ENCODE data around the gene SAP25. TPM values are rescaled to one million over a fixed set of nuclear protein-coding genes. Genes with fewer than 3 reads are reported as not detected.
A peak's percentile ranks its signal among the peaks of the same experiment; 100 is the strongest.
"Not testable (repeated sequence)": the region's sequence is repeated elsewhere in the genome, so short reads cannot be mapped to it uniquely, and the experiment has no call there.

SAP25 gene
- total RNA-seq, 1 donor from 2014 or later = 0.77 TPM

GRCh38 chr7:100566018-100566531, 7.6 kb downstream of the SAP25 start:
- no peak for DNase-seq
- intact Hi-C loops (cut with micrococcal nuclease) = no loop called here
- ATAC-seq = no peak

GRCh38 chr7:100565133-100565571, 8.5 kb downstream of the SAP25 start:
- ATAC-seq = no peak
- DNase-seq = no peak
- intact Hi-C loops (cut with micrococcal nuclease) = no loop called here

GRCh38 chr7:100564405-100564804, 9.3 kb downstream of the SAP25 start:
- DNase-seq; intact Hi-C loops (cut with micrococcal nuclease); ATAC-seq: not testable (repeated sequence)

- peak; percentile 90 for DNase-seq
- ATAC-seq = peak; percentile 69
- intact Hi-C loops (cut with micrococcal nuclease) = no loop called here
Observed at GRCh38 chr7:100563809-100564400, 9.8 kb downstream of the SAP25 start.

GRCh38 chr7:100563100-100563564, 10.6 kb downstream of the SAP25 start:
- ATAC-seq = no peak
- no peak for DNase-seq
- intact Hi-C loops (cut with micrococcal nuclease) = no loop called here

- intact Hi-C loops (cut with micrococcal nuclease) = no loop called here
- ATAC-seq = no peak
- no peak for DNase-seq
Observed at GRCh38 chr7:100562195-100563099, 11.3 kb downstream of the SAP25 start.

GRCh38 chr7:100561491-100562194, 12.1 kb downstream of the SAP25 start:
- intact Hi-C loops (cut with micrococcal nuclease) = no loop called here
- DNase-seq (no peak), ATAC-seq (no peak)

- intact Hi-C loops (cut with micrococcal nuclease) = no loop called here
- ATAC-seq = no peak
- no peak for DNase-seq
Observed at GRCh38 chr7:100559127-100559526, 14.6 kb downstream of the SAP25 start.

GRCh38 chr7:100556541-100556940, 17.2 kb downstream of the SAP25 start:
- no peak for ATAC-seq
- no peak for DNase-seq
- intact Hi-C loops (cut with micrococcal nuclease) = no loop called here

GRCh38 chr7:100555701-100556100, 18.0 kb downstream of the SAP25 start:
- DNase-seq = no peak
- intact Hi-C loops (cut with micrococcal nuclease) = no loop called here
- no peak for ATAC-seq

- DNase-seq = no peak
- intact Hi-C loops (cut with micrococcal nuclease) = no loop called here
- ATAC-seq = no peak
Observed at GRCh38 chr7:100553032-100553431, 20.7 kb downstream of the SAP25 start.

- ATAC-seq (no peak), DNase-seq (no peak)
- intact Hi-C loops (cut with micrococcal nuclease) = no loop called here
Observed at GRCh38 chr7:100552532-100552931, 21.2 kb downstream of the SAP25 start.

GRCh38 chr7:100548446-100548845, 25.3 kb downstream of the SAP25 start:
- not testable (repeated sequence) for DNase-seq, ATAC-seq
- intact Hi-C loops (cut with micrococcal nuclease) = loop anchor here (5.0 kb wide), 1 partner anchor 66 kb away; the partner anchor contains the start of gene NYAP1

GRCh38 chr7:100547872-100548271, 25.8 kb downstream of the SAP25 start:
- ATAC-seq = peak; percentile 32
- intact Hi-C loops (cut with micrococcal nuclease) = loop anchor here (5.0 kb wide), 1 partner anchor 66 kb away; the partner anchor contains the start of gene NYAP1
- no peak for DNase-seq

- intact Hi-C loops (cut with micrococcal nuclease) = loop anchor here (5.0 kb wide), 1 partner anchor 65 kb away; the partner anchor contains the start of gene NYAP1
- DNase-seq (no peak), ATAC-seq (peak; percentile 7)
Observed at GRCh38 chr7:100546926-100547800, 26.5 kb downstream of the SAP25 start.

GRCh38 chr7:100546129-100546925, 27.4 kb downstream of the SAP25 start:
- intact Hi-C loops (cut with micrococcal nuclease) = loop anchor here (5.0 kb wide), 1 partner anchor 64 kb away; the partner anchor contains the start of gene NYAP1
- peak; percentile 31 for ATAC-seq

GRCh38 chr7:100545360-100546128, 28.2 kb downstream of the SAP25 start:
- peak; percentile 83 for ATAC-seq
- DNase-seq = no peak
- intact Hi-C loops (cut with micrococcal nuclease) = loop anchor here (5.0 kb wide), 1 partner anchor 63 kb away; the partner anchor contains the start of gene NYAP1

More at GRCh38 chr7:100546129-100546925, 27.4 kb downstream of the SAP25 start:
- DNase-seq = no peak
